HG03439 (cell line): ENCODE data around the gene NTMT1.
"Not testable (repeated sequence)": the region's sequence is repeated elsewhere in the genome, so short reads cannot be mapped to it uniquely, and the experiment has no call there.

Experiments
- ATAC-seq: cut with Tn5 transposase; IDR thresholded peaks from one replicate; pipeline ENCODE4 v1.9.1; 2021; ENCODE audit warnings: mild to moderate bottlenecking, moderate library complexity; ENCODE audit not compliant: unreplicated experiment

The NTMT1 gene

GRCh38 chr9:129649726-129650679 lies 24.0 kb downstream of the NTMT1 start:
- no peak for ATAC-seq

GRCh38 chr9:129650680-129651235 lies 24.8 kb downstream of the NTMT1 start:
- ATAC-seq: no peak

GRCh38 chr9:129653823-129654553 lies 28.0 kb downstream of the NTMT1 start:
- no peak for ATAC-seq

- no peak for ATAC-seq
Measured at GRCh38 chr9:129654554-129655040, 28.6 kb downstream of the NTMT1 start.

GRCh38 chr9:129655154-129655553 lies 29.2 kb downstream of the NTMT1 start:
- no peak for ATAC-seq

GRCh38 chr9:129655696-129656095 lies 29.7 kb downstream of the NTMT1 start:
- no peak for ATAC-seq

- ATAC-seq: no peak
Measured at GRCh38 chr9:129656795-129657390, 30.9 kb downstream of the NTMT1 start.

GRCh38 chr9:129661029-129661428 lies 35.1 kb downstream of the NTMT1 start:
- no peak for ATAC-seq

- not testable (repeated sequence) for ATAC-seq
Measured at GRCh38 chr9:129662239-129662638, 36.3 kb downstream of the NTMT1 start.

GRCh38 chr9:129664746-129665388 lies 38.9 kb downstream of the NTMT1 start:
- ATAC-seq: no peak

GRCh38 chr9:129665389-129665775 lies 39.4 kb downstream of the NTMT1 start, which contains the start of gene PRRX2:
TSS of gene PRRX2 (plus strand) at chr9:129665647. CDS start at chr9:129665868, 221 bp downstream.
- ATAC-seq: no peak

GRCh38 chr9:129665814-129666520 lies 40.0 kb downstream of the NTMT1 start:
- ATAC-seq: no peak

- ATAC-seq: no peak
Measured at GRCh38 chr9:129666575-129666974, 40.6 kb downstream of the NTMT1 start.

- ATAC-seq: no peak
Measured at GRCh38 chr9:129667378-129667777, 41.4 kb downstream of the NTMT1 start.

- no peak for ATAC-seq
Measured at GRCh38 chr9:129667850-129668249, 41.9 kb downstream of the NTMT1 start.

- no peak for ATAC-seq
Measured at GRCh38 chr9:129669141-129669718, 43.3 kb downstream of the NTMT1 start.

GRCh38 chr9:129669946-129670345 lies 44.0 kb downstream of the NTMT1 start:
- ATAC-seq: no peak

- ATAC-seq: no peak
Measured at GRCh38 chr9:129671065-129671464, 45.1 kb downstream of the NTMT1 start.

GRCh38 chr9:129671519-129671918 lies 45.6 kb downstream of the NTMT1 start:
- ATAC-seq: no peak
